Measurements from ENCODE around the gene MAGEA9B.
"Not testable (repeated sequence)": the region's sequence is repeated elsewhere in the genome, so short reads cannot be mapped to it uniquely, and the experiment has no call there.

MAGEA9B gene, protein sequence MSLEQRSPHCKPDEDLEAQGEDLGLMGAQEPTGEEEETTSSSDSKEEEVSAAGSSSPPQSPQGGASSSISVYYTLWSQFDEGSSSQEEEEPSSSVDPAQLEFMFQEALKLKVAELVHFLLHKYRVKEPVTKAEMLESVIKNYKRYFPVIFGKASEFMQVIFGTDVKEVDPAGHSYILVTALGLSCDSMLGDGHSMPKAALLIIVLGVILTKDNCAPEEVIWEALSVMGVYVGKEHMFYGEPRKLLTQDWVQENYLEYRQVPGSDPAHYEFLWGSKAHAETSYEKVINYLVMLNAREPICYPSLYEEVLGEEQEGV

DNA sequence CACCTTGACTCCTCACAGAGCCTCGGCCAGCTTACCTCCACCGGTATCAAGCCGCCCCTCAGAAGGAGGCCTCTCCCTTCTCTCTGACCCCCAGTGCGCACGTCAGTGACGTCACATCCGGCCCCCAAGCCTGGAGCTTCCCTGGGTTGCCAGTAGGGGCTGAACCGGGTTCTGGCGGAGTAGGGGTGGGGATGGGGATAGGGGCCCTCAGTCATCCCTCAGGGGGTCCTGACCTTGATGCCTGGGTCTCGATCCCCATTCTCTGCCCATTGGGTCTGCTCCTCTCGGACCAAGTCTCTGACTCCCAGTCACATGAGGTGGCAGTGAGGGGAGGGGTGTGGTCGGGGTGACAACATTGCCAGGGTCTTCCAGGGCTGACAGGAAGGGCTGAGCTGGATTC lies at the start of gene MAGEA9B:
Gene MAGEA9B (minus strand): TSS at position 101 of the 400 bp plus-strand sequence. CDS start 4,280 bp downstream, outside the sequence.
- DNase-seq, result not testable (repeated sequence)

DNA sequence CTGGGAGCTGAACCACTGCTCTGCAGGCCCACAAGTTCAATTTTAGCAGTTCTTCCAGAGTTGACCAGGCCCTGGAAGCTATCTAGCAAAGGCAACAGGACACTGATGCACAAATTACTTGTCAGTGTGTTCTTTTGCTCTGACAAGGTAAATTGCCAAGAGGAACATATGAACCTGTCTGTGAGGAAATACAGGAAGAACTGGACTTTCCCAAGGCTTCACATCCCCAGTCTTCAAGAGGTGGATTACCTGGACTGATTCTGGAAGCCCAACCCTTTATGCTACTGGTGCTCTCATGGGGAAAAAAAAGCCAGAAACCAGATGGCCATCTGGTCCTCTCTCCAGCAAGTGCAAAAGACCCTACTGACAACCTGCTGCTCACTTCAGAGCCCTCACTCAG lies 46.3 kb upstream of the MAGEA9B start:
- no peak for DNase-seq

DNA sequence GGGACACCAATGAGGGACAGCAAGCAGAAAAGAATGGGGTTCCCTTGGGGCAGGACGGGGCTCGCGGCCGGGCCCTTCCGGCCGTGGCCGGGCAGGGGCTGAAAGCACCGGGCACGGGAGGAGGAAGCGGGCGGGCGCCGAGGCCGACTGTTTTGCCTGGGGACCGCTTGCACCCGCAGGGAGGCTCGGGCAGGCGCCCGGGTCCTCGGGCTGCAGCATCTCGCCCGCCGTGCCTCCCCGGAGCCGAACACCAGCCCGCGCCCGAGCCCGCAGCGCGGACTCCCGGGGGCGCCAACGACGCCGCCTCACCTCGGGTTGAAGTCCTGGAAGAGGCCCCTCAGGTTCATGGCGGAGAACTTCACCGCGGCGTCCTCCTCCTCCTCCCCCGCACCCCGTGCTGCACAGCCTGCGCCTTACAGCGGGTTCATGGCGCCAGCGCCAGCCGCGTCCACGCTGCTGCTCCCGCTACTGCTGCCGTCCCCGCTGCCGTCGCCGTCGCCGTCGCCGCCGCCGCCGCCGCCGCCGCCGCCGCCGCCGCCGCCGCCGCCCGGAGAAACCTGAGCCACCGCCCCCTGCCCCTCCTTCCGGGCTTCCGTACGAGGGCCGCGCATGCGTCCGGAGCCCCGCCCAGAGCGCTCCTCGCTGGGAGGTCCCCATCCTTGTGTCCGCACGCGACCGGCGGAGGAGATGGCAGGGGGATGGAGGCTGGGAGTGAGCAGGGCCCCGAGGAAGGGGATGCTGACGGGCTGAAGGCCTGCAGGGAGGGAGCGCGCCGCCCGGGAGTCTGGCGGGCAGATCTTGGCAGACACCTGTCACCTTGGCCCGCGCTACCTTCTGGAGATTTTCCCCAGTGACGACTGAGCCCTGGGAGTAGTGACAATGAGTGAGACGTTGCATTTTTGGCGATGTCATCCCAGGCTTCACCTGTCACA lies 44.2 kb upstream of the MAGEA9B start, which contains the start of gene TMEM185A:
Gene TMEM185A (minus strand): TSS at position 559 of the 932 bp plus-strand sequence. CDS start 212 bp downstream, at position 347.
- peak; percentile 32 for DNase-seq

DNA sequence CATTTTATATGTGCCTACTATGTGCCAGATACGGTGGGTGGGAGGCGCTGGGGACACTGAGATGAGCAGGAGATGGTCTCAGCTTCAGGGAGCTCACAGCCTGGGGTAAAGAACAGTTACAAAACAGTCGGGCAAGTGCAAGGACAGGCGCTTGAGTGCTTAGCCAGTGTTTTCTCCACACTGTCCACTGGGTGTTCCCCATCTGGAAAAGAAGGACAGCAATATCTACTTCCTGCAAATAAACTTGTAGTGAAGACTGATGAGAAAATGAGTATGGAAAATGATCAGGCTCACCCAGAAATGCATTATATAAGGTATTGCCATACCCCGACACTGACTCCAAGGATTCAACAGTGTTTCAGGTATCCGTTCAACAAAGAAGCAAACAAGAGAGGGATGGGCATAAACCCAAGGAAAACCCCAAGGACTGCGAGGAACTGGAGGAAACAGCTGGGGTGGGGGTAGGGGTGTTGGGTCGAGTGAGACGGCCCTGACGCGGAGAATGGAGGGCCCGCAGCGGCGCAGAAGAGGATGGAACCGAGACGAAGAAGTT lies 43.5 kb upstream of the MAGEA9B start:
- DNase-seq, result no peak

GRCh38 chrX:149629730-149630387 lies 42.6 kb upstream of the MAGEA9B start:
- no peak for DNase-seq

GRCh38 chrX:149628768-149629167 lies 41.5 kb upstream of the MAGEA9B start:
- no peak for DNase-seq

- DNase-seq, result no peak
These were observed 41.0 kb upstream of the MAGEA9B start for GRCh38 chrX:149628280-149628679.

DNA sequence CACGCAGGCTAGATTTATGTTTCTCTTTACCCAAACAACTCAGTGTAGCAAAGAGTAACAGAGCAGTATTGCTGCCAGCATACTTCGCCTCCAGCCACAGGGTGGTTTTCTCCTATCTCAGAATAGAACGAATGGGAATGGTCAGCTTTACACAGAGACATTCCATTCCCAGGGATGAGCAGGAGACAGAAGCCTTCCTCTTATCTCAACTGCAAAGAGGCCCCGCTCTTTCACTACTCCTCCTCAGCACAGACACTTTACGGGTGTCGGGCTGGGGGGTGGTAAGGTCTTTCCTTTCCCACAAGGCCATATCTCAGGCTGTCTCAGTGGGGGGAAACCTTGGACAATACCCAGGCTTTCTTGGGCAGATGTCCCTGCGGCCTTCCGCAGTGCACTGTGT lies 39.6 kb upstream of the MAGEA9B start:
- DNase-seq, result not testable (repeated sequence)

- not testable (repeated sequence) for DNase-seq
These were observed 32.4 kb upstream of the MAGEA9B start for GRCh38 chrX:149619662-149620061.

DNA sequence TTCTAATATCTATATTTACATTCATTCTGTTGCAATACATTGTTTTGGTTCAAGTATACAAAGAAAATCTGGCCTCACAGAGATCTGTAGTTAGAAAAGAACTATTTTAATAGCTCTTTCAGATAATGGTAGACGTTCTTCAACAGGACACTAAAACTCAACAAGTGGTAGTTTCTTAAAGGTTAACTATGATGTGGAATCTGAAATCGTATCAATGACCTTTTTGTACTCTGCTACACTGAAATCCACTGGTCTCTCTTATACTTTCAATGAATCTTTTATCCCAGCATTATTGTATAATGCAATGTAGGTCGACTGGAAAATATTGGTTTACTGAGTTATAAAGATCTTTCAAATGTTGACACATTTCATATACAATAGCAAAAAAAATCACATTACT lies 31.6 kb upstream of the MAGEA9B start:
- no peak for DNase-seq

GRCh38 chrX:149611623-149612175 lies 24.4 kb upstream of the MAGEA9B start:
- DNase-seq, result no peak

DNA sequence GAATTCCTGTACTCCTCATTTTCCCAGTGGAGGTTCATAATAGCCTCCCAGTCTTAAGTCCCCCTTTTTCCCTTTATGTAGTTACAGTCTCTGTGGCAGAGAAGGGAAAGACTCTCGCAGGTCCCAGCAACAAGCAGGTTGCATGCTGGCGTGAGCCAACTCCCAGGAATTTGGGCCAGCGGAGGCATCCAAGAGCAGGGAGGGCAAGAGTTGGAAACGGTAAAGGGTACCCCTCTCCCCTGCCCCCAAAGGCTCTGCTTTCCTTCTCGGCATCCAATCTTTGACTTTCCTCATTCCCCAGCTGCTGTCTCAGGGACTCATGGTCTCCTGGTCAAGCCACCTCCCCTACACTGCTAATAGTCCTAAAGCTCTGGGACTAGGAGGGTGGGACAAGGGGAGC lies 23.3 kb upstream of the MAGEA9B start:
- no peak for DNase-seq

- no peak for DNase-seq
These were observed 20.4 kb upstream of the MAGEA9B start for GRCh38 chrX:149607699-149608098.

GRCh38 chrX:149605248-149605885 lies 18.1 kb upstream of the MAGEA9B start:
- DNase-seq, result not testable (repeated sequence)

DNA sequence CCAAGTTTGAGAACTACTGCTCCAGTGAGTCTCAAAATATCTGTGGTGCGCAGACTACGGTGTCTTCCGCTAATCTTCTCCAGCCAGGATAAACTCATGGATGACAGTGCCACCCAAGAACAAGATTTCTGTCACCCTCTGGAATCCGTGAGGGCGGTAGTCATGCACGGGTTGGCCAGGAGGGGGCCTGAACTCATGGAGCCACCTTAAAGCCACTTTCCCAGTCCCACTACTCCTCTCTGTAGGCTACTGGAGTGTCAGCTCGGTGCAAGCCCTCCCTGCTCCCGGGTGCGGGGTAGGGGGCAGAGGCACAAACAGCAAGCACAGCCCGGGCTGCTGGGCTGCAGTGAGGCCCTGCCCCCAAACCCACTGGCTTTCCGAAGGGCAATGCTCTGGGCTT lies 11.3 kb upstream of the MAGEA9B start:
- DNase-seq, result not testable (repeated sequence)

GRCh38 chrX:149595943-149596342 lies 8.7 kb upstream of the MAGEA9B start:
- not testable (repeated sequence) for DNase-seq

- DNase-seq, result not testable (repeated sequence)
These were observed 8.0 kb upstream of the MAGEA9B start, which contains the start of gene HSFX2 for GRCh38 chrX:149595214-149595613. Gene HSFX2, minus strand, starts transcription at chrX:149595314. Its CDS starts 614 bp downstream, at chrX:149594700.

- not testable (repeated sequence) for DNase-seq
These were observed 3.7 kb upstream of the MAGEA9B start for GRCh38 chrX:149590993-149591392.

GRCh38 chrX:149585631-149586030 lies 1.6 kb downstream of the MAGEA9B start:
- DNase-seq, result not testable (repeated sequence)

DNA sequence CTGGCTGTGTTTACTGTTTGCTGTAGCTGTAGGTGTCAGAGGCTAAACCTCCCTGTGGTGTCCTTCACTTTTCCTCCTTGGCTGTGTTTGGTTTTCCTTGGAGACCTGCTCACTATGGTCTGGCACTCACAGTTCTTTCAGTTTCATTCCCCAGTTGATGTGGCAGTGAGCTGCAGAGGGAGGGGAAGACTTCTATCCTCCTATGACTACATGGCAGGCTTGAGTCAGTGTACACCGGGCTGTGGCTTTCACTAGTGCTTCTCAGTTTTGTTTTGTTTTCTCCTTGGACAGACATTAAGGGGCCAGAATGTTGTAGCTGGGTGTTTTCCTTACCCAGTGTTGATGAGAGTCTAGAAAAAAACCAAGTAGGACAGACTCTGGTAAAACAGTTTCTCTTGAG lies 13.8 kb downstream of the MAGEA9B start:
- not testable (repeated sequence) for DNase-seq

DNA sequence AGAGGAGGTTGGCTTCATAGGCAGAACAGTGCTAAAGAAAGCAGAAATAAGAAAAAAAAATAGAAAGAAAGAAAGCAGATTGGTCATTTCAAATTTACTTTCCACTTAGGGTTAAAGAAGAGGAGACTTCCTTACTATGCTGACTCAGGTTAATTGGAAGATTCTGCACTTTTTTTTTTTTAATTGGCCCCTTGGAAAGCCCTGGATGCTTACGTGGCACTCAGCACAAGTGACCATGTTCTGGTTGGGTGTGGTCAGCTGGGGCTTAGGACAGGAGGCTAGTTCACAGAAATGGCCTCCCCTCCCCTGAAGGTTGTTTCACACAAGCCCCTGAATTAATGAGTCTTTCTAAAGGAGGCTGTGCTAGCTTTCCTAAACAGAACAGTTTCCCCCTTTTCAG lies 14.5 kb downstream of the MAGEA9B start:
- DNase-seq, result no peak

DNA sequence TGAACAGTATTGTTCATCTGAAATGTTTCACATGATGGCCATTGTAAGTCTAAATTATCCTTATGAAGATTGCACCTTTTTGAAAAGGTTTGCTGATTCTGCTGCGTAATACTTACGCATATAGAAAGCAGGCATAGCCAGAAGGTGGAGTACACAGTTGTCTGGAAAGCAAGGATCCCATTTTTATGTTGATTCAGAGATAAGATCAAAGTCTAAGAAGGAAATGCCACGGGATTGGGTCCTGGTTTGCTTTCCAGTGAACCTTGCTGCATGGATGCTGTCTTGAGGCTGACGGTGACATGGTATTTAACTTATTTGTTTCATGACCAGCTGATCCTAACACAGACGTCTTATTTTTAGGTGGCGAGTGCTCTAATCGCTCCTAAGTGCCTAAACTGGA lies 15.5 kb downstream of the MAGEA9B start:
- no peak for DNase-seq

Data from NCI-H2227 treated with DMSO at 0.1 percent for 48 hours (cell line).